Measurements from ENCODE around the gene BRD3OS.

DNA sequence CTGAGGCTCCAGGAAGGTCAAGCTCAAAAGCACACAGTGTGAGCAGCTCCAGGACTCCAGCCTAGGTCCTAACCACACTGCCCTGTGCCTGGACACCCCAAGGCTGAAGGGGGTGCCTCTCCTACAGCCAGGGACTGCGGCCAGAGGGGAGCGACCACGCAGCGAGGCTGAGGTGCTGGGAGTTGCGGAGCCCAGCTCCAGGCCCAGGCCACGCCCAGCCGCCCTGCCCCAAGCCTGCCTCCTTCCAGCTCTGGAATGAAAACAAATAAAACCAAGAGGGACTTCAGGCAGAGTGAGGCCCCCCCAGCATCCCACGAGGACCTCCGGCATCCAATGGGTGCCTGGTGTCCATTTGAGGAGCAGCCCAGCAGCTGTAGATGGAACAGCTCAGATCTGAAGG is 48.4 kb upstream of the BRD3OS start:
- no peak for TF ChIP-seq ARNTL (CRISPR knock-in tag; IDR thresholded peaks at IDR 0.05; ENCODE audit: borderline replicate concordance, low read depth)
- TF ChIP-seq PATZ1 (CRISPR knock-in tag; IDR thresholded peaks at IDR 0.05; ENCODE audit: borderline replicate concordance) = no peak
- TF ChIP-seq RARB (CRISPR knock-in tag; IDR thresholded peaks at IDR 0.05) = no peak
- no peak for TF ChIP-seq ZFP30 (CRISPR knock-in tag; IDR thresholded peaks at IDR 0.05)
- TF ChIP-seq ZFP3 (CRISPR knock-in tag; IDR thresholded peaks at IDR 0.05) = no peak
- TF ChIP-seq SNAI2 (CRISPR knock-in tag; IDR thresholded peaks at IDR 0.05) = no peak
- TF ChIP-seq CREB5 (CRISPR knock-in tag; IDR thresholded peaks at IDR 0.05; ENCODE audit: low read depth) = no peak
- no peak for TF ChIP-seq TSHZ2 (CRISPR knock-in tag; IDR thresholded peaks at IDR 0.05)

Data from SK-N-SH treated with all-trans-retinoic acid at 6 μM for 48 hours (cell line).